ENCODE measurements around the gene PDE8B.

Gene PDE8B

GRCh38 chr5:77170196-77170890 lies 40.1 kb upstream of the PDE8B start:
- no peak overlapping the region for H3K4me3 ChIP-seq (ENCODE audit: low read length)
- TF ChIP-seq, protein P1, sequence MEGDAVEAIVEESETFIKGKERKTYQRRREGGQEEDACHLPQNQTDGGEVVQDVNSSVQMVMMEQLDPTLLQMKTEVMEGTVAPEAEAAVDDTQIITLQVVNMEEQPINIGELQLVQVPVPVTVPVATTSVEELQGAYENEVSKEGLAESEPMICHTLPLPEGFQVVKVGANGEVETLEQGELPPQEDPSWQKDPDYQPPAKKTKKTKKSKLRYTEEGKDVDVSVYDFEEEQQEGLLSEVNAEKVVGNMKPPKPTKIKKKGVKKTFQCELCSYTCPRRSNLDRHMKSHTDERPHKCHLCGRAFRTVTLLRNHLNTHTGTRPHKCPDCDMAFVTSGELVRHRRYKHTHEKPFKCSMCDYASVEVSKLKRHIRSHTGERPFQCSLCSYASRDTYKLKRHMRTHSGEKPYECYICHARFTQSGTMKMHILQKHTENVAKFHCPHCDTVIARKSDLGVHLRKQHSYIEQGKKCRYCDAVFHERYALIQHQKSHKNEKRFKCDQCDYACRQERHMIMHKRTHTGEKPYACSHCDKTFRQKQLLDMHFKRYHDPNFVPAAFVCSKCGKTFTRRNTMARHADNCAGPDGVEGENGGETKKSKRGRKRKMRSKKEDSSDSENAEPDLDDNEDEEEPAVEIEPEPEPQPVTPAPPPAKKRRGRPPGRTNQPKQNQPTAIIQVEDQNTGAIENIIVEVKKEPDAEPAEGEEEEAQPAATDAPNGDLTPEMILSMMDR (conservative IDR thresholded peaks at IDR 0.05; ENCODE audit: low read depth, low read length): no peak
- DNase-seq (ENCODE audit: low read depth): no peak

GRCh38 chr5:77171141-77171910 lies 39.2 kb upstream of the PDE8B start:
- TF ChIP-seq, protein P1 (conservative IDR thresholded peaks at IDR 0.05; ENCODE audit: low read depth, low read length): no peak
- DNase-seq (ENCODE audit: low read depth): no peak
- no peak overlapping the region for H3K4me3 ChIP-seq (ENCODE audit: low read length)

- TF ChIP-seq, protein P1 (conservative IDR thresholded peaks at IDR 0.05; ENCODE audit: low read depth, low read length): no peak
- no peak for DNase-seq (ENCODE audit: low read depth)
- no peak overlapping the region for H3K4me3 ChIP-seq (ENCODE audit: low read length)
Measured at GRCh38 chr5:77172713-77173328, 37.7 kb upstream of the PDE8B start.

DNA sequence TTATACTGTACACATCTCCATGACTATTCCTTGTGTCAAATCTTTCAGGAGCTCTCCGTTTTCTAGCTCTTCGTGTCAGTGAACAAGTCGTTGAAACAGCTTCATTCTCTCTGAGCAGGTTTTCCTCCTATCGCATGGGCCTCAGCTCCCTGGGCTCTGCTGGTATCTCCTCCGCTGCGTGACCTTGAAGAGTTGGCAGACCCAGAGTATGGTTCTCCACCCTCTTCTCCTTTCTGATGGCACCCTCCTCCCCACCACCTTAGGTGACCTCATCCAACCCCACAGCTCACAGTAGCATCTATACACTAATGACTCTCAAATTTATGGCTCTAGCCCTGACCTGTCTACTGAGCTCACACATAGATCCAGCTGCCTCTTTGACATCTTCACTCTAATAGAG lies 36.0 kb upstream of the PDE8B start:
- H3K4me3 ChIP-seq (ENCODE audit: low read length): no peak overlapping the region
- TF ChIP-seq, protein P1 (conservative IDR thresholded peaks at IDR 0.05; ENCODE audit: low read depth, low read length): no peak
- no peak for DNase-seq (ENCODE audit: low read depth)

DNA sequence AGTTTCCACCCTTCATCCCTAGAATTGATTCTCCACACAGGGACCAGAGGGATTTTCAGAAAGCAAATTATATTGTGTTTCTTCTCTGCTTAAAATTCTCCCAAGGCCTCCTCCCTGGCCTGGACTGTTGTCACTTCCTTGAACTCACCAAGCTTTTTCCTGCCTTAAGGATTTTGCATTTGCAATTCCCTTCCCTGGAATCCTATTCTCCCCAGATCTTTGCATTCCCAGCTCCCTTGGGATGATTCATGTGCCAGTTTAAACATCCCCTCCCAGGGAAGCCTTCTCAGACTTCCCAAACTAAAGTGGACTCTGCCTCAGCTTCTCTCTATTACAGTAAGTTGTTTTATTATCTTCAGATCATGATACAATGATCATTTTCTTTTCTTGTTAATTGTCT lies 35.2 kb upstream of the PDE8B start:
- TF ChIP-seq, protein P1 (conservative IDR thresholded peaks at IDR 0.05; ENCODE audit: low read depth, low read length): no peak
- DNase-seq (ENCODE audit: low read depth): no peak

GRCh38 chr5:77176429-77176828 lies 34.1 kb upstream of the PDE8B start:
- TF ChIP-seq, protein P1 (conservative IDR thresholded peaks at IDR 0.05; ENCODE audit: low read depth, low read length): no peak
- DNase-seq (ENCODE audit: low read depth): no peak
- H3K4me3 ChIP-seq (ENCODE audit: low read length): no peak overlapping the region

More for the DNA sequence above, 35.2 kb upstream of the PDE8B start:
- no peak overlapping the region for H3K4me3 ChIP-seq (ENCODE audit: low read length)
